NOMO-1 treated with DMSO at 0.1 percent for 48 hours (cell line): ENCODE measurements around the gene ZNF22.

ENCODE experiments used
- DNase-seq: peaks from one replicate; lab custom pipeline; 2025; ENCODE audit not compliant: unreplicated experiment; lab: John Stamatoyannopoulos, UW

Gene ZNF22

DNA sequence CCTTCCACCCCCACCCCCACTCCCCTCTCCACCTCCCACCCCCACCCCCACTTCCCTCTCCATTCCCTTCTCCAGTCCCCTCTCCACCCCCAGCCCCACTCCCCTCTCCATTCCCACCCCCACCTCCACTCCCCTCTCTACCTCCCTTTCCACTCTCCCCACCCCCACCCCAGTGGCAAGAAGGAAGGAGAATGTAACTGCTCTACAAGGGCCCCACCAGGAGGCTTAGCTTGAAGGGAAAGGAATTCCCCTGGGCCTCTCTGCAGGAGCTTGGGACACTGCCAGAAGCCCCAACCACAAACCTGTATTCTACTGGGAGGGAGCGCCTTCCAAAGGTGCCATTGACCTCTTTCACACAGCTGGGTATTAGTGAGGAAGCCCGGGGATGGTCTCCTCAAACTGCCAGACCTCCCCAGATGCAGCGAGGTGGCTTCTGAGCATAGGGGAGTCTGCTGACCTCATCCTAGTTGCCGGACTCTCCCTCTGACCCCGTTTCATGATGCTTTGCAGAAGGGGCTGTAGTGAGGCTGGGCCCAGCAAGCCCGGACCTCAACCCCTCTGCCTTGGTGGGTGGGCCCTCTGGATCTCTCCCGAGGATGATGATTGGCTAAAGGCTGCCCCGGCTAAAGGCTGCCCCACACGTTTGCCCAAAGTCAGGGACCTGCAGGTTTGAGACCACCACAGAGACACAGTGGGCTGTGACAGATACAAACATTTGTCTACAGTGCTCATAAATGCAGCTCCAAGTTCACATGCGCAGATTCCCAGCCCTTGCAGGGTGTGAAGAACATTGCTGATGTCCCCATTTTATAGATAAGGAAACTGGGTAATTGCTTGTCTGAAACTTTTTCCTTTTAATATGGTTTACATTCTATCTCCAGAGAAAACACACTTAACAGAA, 25.0 kb upstream of the ZNF22 start:
- no peak for DNase-seq

DNA sequence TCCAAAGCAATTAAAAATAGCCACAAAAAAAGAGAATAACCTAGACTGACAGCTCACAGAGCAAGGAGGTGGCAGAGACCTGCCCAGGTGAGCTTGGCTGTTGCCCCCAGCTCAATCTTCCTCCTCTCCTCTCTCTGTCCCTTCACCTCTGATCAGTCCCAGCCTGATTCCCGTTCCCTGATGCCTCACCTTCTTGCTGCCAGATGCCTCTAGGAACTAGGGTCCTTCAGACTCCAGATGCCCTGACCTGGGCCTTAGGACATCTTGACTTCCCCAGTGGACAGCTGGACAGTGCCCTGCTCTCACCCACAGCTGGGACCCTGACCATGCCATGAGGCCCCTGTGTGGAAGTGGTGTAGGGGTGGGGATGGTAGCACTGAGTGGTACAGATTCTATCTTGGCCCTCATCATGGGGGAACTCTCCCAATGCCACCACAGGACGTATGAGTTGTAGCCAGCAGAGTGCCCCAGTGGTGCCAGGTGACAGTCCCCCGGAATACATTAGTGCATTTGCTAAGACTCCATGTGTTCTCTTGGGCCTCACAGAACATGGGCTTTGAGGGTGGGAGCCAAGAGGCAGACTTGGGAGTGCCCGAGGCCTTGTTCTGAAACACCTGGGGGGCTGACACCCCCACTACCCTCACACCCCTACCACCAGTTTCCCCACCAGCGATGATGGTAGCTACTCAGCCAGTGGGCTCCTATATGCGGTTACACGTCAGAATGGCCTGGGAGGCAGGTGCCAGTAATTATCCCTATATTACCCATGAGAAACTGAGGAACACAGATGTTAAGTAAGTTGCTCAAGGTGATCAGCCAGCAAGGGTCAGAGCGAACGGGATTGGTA, 24.1 kb upstream of the ZNF22 start:
- no peak for DNase-seq

DNA sequence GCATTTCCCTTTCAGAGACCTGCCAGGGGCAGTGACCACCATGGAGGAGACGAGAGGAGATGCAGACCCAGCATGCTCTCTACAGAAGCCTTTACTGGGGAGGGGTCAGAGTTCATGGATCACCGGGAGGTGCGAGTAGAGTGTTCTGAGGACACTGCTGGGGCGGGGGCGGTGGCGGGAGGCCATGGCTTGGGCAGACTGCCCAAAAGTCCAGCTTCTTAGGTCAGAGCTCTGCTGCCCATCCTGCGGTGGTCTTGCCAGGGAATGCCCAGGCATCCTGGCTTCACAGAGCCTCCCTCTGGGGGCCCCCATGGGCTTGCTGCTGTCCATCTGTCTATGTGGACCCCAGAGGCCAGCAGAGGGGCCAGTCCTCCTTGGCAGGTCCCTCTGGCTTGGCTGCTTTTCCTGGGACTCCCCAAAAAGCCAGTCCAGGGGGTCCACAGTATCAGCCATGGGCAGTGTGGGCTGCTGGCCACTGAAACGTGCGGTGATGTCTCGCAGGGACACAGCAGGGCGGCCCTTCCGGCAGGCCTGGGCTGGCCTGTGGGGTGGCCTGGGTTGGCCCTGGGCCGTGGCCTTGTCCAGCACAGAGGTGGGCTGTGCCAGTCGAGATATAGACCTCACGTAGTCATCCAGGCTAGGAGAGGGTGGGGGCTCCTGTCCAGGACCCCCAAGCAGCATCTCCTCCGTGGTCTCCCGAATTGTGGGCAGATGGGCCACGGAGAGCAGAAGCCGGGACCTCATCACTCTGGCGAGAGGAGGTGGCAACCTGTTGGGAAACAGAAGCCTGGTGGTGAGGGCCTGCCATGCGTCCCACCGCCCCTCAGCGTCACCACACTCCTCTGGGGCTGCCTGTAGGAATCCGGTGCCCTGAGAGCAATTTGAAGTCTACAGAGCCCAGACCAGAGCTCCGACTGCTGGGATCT, 23.2 kb upstream of the ZNF22 start:
- no peak for DNase-seq

DNA sequence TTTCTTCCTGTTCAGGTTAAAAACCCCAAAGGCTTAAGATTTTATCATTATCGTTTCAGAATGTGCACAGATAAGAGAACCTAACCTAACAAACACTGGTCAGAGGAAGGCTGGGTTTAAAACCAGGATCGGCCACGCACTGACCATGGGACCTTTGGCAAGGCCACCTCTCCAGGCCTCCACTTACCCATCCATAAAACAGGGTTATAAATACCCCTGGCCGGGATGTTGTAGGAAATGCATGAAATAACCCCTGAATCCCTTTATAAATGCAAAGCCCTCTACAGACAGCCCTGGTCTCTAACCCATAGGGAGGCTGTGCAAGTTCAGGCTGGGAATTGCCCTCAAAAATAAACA, 22.5 kb upstream of the ZNF22 start:
- no peak for DNase-seq

DNA sequence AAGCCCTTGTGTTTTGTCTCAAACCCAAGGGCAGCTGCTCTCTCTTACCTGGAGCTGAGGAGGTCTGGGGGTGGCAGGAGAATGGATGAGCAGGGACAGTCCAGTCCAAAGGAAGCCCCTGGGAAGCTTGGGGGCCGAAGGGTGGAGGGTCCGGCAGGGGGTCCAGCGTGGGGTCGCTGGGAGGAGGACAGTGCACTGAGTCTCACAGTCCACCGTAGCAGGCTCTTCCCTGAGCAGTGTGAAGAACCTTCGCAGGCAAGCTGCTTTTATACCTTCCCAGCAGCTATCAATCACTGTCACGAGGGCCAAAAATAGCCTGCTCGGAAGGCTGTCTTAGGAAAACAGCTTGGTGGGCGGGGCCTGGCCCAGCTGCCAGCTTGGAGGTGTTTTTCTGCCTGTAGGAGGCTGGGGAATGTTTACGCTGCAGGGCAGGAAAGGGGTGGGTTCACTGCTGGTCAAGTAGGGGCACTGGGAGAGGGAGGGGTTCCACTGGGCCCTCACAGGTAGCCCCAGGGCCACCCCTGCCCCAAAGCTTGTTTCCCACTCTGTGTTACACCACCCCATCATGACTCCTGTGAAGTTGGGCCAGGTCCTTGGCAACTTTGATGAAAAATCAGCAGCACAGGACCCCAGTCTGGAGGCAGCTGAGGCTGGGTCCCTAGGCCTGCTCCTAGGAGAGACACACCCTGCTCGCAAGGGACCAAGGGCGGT, 22.0 kb upstream of the ZNF22 start, which contains the start of gene DEPP1:
TSS of gene DEPP1 (minus strand) at position 240 of the 711 bp plus-strand sequence. CDS start 779 bp downstream, outside the sequence.
- DNase-seq, result peak; percentile 16

DNA sequence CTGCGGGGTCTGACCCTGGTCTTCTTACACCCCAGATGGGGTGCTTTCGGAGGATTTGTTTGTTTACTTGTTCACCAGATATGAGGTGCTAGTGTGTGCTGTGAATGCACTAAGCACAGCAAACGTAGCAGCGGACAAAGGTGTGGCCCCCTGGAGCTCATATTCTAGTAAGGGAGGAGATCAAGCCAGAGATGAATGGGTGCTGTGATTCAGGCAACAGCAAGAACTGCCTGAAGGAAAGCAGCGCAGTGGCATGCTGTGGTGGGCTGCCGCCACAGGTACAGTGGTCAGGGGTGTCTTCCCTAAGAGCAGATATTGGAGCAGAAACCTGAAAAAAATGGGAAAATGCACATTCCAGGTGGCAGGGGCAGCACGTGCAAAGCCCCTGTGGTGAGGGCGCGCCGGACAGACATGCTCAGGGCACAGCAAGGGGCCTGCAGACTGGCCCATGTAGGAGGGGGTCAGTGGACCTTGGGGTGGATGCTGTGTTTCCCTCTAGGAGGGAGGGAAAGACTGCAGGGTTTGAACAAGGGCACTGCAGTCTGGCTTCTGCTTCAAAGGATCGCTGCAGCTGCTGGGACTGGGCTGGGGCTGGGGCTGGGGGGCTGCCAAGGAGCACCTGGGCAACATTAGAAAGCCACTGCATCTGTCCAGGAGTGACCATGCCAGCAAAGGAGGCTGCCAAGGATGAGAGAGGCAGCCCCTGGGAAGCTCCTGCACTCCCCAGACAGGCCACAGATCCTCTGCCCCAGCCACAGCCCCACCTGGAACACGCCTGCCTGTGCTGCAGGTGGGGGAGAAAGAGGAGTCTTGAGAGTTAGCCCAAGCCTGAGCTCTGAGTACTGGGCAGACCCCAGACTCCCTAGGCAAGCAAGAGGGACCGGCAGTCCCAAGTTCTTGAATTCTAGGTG, 21.2 kb upstream of the ZNF22 start:
- no peak for DNase-seq

DNA sequence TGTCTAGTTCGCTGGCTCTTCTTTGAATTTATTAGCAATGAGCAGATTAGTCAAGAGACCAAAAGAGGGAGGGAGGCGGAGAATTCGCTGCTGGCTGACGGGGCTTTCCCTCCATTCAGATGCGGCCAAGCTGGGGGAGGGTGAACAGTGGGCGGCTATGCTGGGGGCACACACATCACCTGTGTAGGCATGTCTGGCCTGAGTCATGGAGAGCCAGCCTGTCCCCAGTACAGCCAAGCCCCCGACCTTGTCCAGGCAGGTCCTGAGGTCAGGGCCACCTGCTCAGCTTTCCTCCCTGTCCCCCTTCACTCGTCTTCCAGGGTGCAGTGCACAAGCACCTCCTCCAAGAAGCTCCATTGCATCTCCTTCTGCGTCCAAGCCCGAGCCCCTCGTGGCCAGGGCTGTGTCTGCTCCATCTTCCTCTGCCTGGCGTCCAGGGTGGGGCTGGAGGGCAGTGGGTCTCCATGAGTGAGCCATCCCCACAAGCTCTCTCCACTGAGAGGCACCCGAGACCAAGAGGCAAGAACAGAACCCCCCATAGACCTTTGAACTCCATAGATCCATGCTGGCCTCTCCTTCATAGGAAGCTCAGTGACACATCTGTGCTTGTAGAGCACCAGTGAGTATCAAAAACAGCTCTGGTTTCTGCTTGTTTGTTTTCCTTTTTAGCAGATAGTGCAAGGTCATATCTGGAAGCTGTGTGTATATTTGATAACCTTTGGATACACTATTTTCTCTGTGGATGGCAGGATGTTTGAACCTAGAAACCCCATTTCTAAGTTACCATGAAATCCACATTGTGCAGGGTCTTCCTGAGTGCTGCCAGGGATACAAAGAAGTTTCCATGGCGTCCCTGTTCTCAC, 20.2 kb upstream of the ZNF22 start:
- DNase-seq, result no peak

DNA sequence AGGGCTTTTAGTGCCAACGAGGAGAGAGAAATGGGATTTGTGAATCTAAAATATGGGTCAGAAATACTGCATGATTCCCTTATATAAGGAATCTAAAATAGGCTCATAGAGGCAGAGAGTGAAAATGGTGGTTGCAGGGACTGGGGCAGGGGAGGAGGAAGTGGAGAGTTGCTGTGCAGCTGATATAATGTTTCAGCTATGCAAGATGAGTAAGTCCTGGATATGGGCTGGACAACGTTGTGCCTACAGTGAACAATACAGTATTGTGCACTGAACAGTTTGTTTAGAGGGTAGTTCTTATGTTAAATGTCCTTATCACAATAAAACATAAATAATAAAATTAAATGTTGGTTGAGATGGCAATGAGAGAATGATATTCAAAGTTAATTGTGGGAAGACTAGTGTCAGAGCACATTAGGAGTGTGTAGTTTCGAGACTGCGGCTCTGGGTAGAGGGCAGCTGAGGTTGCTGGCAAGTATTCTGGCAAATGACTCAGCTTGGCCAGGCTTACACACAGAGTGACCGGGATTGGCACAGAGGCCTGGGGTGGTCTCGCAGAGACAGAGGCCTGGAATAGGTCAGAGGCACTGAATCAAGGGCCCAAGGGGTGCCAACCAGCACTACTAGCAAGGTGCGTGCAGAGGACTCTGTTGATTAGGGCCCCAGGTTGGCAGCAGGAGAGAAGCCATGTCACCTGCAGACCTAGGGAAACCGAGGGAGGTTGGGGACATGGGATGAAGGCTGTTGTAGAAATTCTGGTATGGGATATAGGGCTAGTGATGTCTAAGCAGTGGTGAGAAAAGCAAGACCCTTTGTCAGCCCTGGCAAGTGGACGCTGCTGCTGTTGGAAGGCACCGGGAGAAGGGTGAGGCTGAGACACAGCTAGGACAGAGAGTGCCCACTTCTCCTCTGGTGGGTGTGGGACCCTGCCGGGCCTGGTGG, 19.3 kb upstream of the ZNF22 start:
- no peak for DNase-seq

DNA sequence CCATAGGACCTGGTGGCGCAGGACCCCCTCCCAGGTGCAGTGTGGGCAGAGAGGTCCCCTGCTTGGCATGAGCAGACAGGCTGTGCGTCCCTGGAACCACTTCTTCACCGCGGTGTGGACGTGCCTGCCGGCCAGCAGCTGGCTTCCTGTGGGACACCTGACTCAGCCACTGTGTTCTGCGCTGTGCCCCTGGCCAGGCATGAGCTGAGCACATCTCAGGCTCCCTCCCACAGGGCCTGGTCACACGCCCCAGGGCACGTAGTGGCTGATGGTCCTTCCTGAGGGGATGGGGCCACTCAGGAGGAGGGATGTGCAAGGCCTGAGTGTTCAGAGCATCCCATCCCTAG, 18.6 kb upstream of the ZNF22 start:
- DNase-seq, result no peak

DNA sequence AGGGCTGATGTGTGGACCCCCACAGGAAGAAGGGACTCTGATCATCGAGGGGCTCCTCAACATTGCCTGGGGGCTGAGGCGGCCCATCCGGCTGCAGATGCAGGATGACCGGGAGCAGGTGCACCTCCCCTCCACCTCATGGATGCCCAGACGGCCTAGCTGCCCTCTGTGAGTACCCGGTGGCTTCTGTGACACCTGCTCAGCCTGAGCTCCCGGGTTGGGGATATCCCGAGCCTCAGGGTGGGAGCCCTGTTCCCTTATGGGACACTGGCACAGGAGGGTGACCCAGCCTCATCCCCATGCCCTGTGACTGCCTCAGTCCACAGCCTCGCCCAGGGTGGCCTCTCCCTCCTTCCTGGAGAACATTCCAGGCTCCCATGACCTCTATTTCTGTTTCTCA, 18.2 kb upstream of the ZNF22 start:
- no peak for DNase-seq

DNA sequence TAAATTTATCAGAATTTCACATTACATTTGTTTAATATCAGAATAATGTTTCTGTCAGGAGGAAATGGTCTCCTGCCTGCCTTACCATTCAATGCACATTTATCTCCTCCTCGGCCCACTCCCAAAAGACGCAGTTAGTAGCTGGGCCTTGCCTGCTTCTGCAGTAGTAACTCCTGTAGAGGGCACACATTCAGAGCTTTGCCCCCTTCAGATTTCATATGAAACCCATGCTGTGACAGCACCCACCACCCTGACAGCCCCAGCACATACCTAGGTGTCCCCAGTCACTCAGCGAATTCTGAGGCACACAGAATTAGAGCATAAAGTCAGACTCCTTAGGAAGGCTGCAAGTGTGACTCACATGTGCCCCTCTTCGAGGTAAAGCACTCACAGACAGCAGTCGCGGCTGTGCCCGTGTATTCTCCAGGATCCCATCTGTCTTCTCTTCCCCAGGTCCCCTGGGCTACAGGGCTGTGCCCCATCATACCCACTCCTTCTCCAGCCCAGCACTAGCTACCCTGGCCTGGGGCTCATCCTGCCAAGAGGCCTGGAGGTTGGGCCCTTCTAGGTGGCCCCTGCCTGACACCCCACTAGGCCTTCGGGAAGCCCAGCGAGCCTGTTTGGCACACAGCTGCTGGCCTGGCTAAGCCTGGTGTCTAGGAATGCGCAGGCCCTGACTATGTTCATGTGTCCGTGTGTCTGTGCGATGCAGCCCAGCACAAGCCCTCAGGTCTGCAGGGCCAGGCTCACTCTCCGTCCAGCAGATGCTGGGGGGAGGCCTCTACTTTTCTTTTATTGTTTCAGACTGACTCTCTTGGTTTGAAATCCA, 17.4 kb upstream of the ZNF22 start:
- DNase-seq, result no peak

DNA sequence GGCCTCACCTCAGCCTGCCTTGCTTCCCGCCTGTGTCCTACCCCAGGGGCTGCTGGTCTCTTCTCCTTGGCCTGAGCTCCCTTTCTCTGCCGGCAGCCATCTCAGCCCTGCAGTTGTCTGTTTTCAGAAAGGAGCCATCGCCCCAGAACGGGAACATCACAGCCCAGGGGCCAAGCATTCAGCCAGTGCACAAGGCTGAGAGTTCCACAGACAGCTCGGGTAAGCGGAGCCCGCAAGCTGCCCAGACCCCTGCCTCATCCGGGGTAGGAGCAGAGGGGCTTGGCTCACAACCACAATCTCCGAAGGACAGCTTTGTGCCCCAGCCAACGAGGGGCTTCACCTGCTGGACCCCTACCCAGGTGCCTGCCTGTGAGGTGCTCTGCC, 16.8 kb upstream of the ZNF22 start:
- no peak for DNase-seq

DNA sequence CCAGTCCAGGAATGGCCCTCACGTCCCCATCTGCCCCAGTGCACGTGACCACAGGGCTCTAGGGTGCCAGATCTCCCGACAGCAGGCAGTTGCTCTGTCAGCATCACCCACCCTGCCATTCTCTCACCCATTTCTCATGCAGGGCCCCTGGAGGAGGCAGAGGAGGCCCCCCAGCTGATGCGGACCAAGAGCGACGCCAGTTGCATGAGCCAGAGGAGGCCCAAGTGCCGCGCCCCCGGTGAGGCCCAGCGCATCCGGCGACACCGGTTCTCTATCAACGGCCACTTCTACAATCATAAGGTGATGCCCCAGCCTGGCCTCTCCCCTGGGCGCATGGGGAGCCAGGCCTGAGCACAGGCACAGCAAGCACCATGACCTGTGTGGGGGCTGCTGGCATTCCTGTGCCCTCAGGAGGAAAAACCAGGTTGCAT, 16.0 kb upstream of the ZNF22 start:
- DNase-seq, result no peak

DNA sequence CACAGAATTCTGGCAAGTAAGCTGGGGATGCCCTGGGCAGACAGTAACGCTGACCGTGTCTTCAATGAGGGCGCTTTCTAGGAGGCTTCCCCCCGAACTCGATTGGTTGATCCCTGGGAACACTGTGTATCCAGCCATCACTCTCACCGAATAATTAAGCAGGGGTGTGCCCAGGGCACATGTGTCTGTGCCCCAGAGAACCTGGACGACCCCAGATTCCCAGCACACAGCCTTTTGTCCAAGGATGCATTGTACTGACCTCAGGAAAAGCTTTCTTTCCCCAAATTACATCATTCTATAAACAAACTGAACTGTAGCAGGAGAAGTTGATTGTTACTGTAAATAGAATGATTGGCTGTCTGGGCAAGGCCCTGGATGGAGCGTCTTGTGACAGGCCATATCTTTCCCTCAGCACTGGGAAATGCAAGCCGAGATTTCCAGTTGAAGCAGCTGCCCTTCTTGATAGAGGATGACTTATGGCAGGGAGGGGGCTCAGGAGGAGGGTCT, 15.5 kb upstream of the ZNF22 start:
- no peak for DNase-seq

DNA sequence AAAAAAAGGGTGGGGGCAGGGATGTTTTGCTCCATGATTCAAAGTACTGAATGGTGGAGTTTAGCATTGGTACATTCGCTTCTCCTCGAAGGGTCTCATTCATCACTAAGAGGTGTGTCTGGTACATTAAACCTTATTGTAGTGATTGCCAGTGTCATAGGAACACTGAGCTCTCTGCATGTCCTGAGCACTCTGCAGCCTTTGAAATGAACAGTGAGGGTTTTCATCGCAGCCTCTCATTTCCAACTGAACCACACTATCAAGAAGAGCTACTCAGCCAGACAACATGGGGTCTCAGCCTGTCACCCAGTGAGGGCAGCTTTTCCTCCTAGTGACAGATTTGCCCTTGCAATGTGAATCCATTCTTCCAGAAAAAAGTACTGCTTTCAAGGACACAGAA, 14.5 kb upstream of the ZNF22 start:
- DNase-seq, result no peak

DNA sequence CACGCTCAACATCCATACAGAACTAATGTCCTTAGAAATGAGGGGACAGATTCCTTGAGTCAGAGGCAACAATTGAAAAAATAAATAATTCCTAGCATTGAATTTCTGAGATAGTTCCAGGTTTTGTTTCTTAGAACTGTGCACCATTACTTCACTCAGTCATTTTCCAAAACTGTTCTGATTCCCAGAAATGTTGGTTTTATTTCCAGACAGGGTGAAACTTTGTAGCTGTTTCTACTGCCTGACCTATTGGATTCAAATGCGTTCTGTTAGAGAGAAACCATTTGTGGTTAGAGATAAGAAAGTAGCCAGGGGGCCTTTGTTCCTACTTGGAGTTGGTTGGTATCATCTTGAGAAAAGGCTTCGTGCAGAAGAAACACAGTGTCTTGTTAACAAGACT, 14.1 kb upstream of the ZNF22 start:
- no peak for DNase-seq
